GM23338 (cell line): ENCODE data around the gene NOL9. TPM values are rescaled to one million over a fixed set of nuclear protein-coding genes. Genes with fewer than 3 reads are reported as not detected.

Experiments
- ATAC-seq: fragments of 200-7000 bp; cut with Tn5 transposase; 3 replicates; pipeline ENCODE4 v1.9.1; 2020
- DNase-seq: peaks from one replicate; pipeline ENCODE4 v3.0.0-alpha.2; 2015; ENCODE audit warnings: low spot score
- H2AFZ ChIP-seq: fragments of 200-600 bp; sonication (generic); 2 replicates; pipeline ENCODE4 v1.8.0; 2016; ENCODE audit warnings: antibody characterized with exemption, mild to moderate bottlenecking, moderate library complexity
- H3F3A ChIP-seq: fragments of 200-600 bp; sonication (generic); replicated peaks from 2 replicates; pipeline ENCODE4 v1.8.0; 2017; ENCODE audit warnings: antibody characterized with exemption, mixed run types, low read depth
- H3K27ac ChIP-seq: fragments of 200-600 bp; sonication (generic); 2 replicates; pipeline ENCODE4 v1.6.1; 2016; ENCODE audit warnings: low read depth
- H3K27me3 ChIP-seq: fragments of 200-600 bp; sonication (generic); 2 replicates; pipeline ENCODE4 v1.8.0; 2016; ENCODE audit warnings: mild to moderate bottlenecking, mixed run types, moderate library complexity; ENCODE audit not compliant: insufficient read depth
- H3K36me3 ChIP-seq: fragments of 200-600 bp; sonication (generic); 2 replicates; pipeline ENCODE4 v1.8.0; 2016; ENCODE audit warnings: mild to moderate bottlenecking; ENCODE audit not compliant: insufficient read depth
- H3K4me1 ChIP-seq: fragments of 200-600 bp; sonication (generic); 2 replicates; pipeline ENCODE4 v1.8.0; 2016; ENCODE audit warnings: mild to moderate bottlenecking, moderate library complexity; ENCODE audit not compliant: insufficient read depth
- H3K4me2 ChIP-seq: fragments of 200-600 bp; sonication (generic); 2 replicates; pipeline ENCODE4 v1.7.1; 2017; ENCODE audit warnings: mixed run types
- H3K4me3 ChIP-seq: fragments of 200-600 bp; sonication (generic); 2 replicates; pipeline ENCODE4 v1.6.1; 2016; ENCODE audit warnings: mixed run types
- H3K79me2 ChIP-seq: fragments of 200-600 bp; sonication (generic); replicated peaks from 2 replicates; pipeline ENCODE4 v1.8.0; 2017; ENCODE audit warnings: mild to moderate bottlenecking; ENCODE audit not compliant: insufficient read depth
- H3K9me2 ChIP-seq: fragments of 200-600 bp; sonication (generic); 2 replicates; pipeline ENCODE4 v1.8.0; 2017; ENCODE audit not compliant: insufficient read depth
- H4K20me1 ChIP-seq: fragments of 200-600 bp; sonication (generic); replicated peaks from 2 replicates; pipeline ENCODE4 v1.8.0; 2017; ENCODE audit warnings: mild to moderate bottlenecking; ENCODE audit not compliant: insufficient read depth
- H3K27ac Mint-ChIP-seq: 2 replicates; pipeline ENCODE4 v1.8.0; 2020; ENCODE audit warnings: inconsistent platforms, mild to moderate bottlenecking, moderate library complexity, mixed read lengths
- H3K27me3 Mint-ChIP-seq: 3 replicates; pipeline ENCODE4 v1.8.0; 2022; ENCODE audit warnings: low read depth, mild to moderate bottlenecking, moderate library complexity, mixed read lengths, inconsistent platforms; ENCODE audit not compliant: insufficient read depth, poor library complexity
- H3K36me3 Mint-ChIP-seq: 3 replicates; pipeline ENCODE4 v1.8.0; 2021; ENCODE audit warnings: low read depth, mild to moderate bottlenecking, inconsistent platforms, moderate library complexity, mixed read lengths
- H3K4me1 Mint-ChIP-seq: 3 replicates; pipeline ENCODE4 v1.8.0; 2020; ENCODE audit warnings: mild to moderate bottlenecking, inconsistent platforms, mixed read lengths
- H3K4me3 Mint-ChIP-seq: 3 replicates; pipeline ENCODE4 v1.8.0; 2021; ENCODE audit warnings: moderate library complexity, mild to moderate bottlenecking, inconsistent platforms, mixed read lengths
- H3K9me3 Mint-ChIP-seq: 3 replicates; pipeline ENCODE4 v1.8.0; 2020; ENCODE audit warnings: moderate library complexity, mild to moderate bottlenecking, inconsistent platforms, mixed read lengths
- CREB1 ChIP-seq: fragments of 250-450 bp; sonication (Bioruptor Pico); IDR thresholded peaks from 2 replicates; pipeline ENCODE4 v1.5.0; 2020; ENCODE audit warnings: low read depth, mild to moderate bottlenecking, moderate library complexity
- CTCF ChIP-seq, 2 experiments: fragments of 200-600 bp in 1 of 2; sonication (generic) in 1 of 2; conservative IDR thresholded peaks; 2 replicates each; pipeline versions ENCODE4 v1.5.1 to v1.6.1; 2016 to 2017; ENCODE audit warnings: antibody characterized with exemption in 2 of 2, low read depth in 2 of 2, mild to moderate bottlenecking in 2 of 2, moderate library complexity in 1 of 2
- EZH2 ChIP-seq: fragments of 200-600 bp; sonication (generic); IDR thresholded peaks from one replicate; pipeline ENCODE4 v1.8.0; 2017; ENCODE audit warnings: antibody characterized with exemption, mild to moderate bottlenecking, low read depth; ENCODE audit not compliant: unreplicated experiment
- EZH2phosphoT487 ChIP-seq: fragments of 200-600 bp; sonication (generic); IDR thresholded peaks from one replicate; pipeline ENCODE4 v1.8.1; 2018; ENCODE audit warnings: antibody characterized with exemption; ENCODE audit not compliant: unreplicated experiment
- JUNB ChIP-seq: IDR thresholded peaks from one replicate; pipeline ENCODE4 v1.6.1; 2016; ENCODE audit warnings: antibody characterized with exemption; ENCODE audit not compliant: unreplicated experiment
- NANOG ChIP-seq: IDR thresholded peaks from 2 replicates; pipeline ENCODE4 v1.6.1; 2016; ENCODE audit warnings: antibody characterized with exemption, borderline replicate concordance
- POLR2AphosphoS5 ChIP-seq: IDR thresholded peaks from 2 replicates; pipeline ENCODE4 v1.6.1; 2016; ENCODE audit warnings: antibody characterized with exemption, low read depth
- REST ChIP-seq: IDR thresholded peaks from one replicate; pipeline ENCODE4 v1.6.1; 2018; ENCODE audit warnings: antibody characterized with exemption; ENCODE audit not compliant: unreplicated experiment
- STAT1 ChIP-seq: IDR thresholded peaks from one replicate; pipeline ENCODE4 v1.6.1; 2016; ENCODE audit warnings: antibody characterized with exemption; ENCODE audit not compliant: unreplicated experiment
- ZNF114 ChIP-seq: fragments of 250-450 bp; sonication (Bioruptor Pico); IDR thresholded peaks from 2 replicates; pipeline ENCODE4 v1.5.0; 2020; ENCODE audit warnings: mild to moderate bottlenecking, moderate library complexity
- ZNF331 ChIP-seq: fragments of 250-450 bp; sonication (Bioruptor Pico); IDR thresholded peaks from 2 replicates; pipeline ENCODE4 v1.5.0; 2020; ENCODE audit warnings: low read depth, mild to moderate bottlenecking, moderate library complexity
- polyA plus RNA-seq: library from polyadenylated mRNA; unstranded; fragments of >200 nt; fragmentation: Nextera tagmentation; extraction: Ambion mirVana; gene quantifications from 2 replicates; pipeline ENCODE4 v1.2.1, GENCODE V29; 2016
- total RNA-seq: library from RNA; depleted of rRNA; stranded (reverse); fragments of >200 nt; shearing (Covaris generic); gene quantifications from 2 replicates; pipeline ENCODE4 v1.2.3, GENCODE V29; 2014
- TF ChIP-seq, protein P1 (sequence below): IDR thresholded peaks from 2 replicates; pipeline ENCODE4 v1.6.1; 2016; ENCODE audit warnings: antibody characterized with exemption
- TF ChIP-seq, protein P2 (sequence below): fragments of 250-450 bp; sonication (Bioruptor Pico); IDR thresholded peaks from 2 replicates; pipeline ENCODE4 v1.5.0; 2020; ENCODE audit warnings: mild to moderate bottlenecking, moderate library complexity

Gene NOL9
- total and polyA plus RNA-seq, 2 experiments from 2014 or later: 13.2 to 48.5 TPM

DNA sequence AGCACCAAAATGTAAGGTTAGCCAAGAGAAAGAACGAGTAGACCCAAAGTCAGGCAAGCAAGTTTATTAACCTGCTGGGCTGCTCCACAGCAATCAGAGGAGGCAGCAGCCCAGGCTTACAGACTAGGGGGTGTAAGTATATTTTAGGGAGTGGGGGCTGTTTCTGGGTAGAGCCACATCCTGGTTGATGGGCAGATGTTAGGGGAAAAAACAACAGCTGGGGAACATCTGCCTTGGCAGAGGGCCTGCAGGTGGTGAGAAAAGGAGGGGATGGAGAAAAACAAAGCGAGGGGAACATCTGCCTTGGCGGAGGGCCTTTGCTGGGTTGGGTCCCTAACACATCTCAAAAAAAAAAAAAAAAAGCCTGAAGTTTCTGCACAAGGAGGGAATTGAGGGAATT lies 15.8 kb upstream of the NOL9 start:
- Histone ChIP-seq H3K4me1 (no peaks in the 10 kb centered on the region), H3F3A (no peaks in the 10 kb centered on the region), H3K4me2 (no peak overlapping the region), H4K20me1 (no peaks in the 10 kb centered on the region), H3K27ac (no peak overlapping the region), H2AFZ (no peak overlapping the region), H3K36me3 (no peaks in the 10 kb centered on the region), H3K4me3 (no peak overlapping the region), H3K79me2 (no peaks in the 10 kb centered on the region), H3K9me2 (no peaks in the 10 kb centered on the region), H3K27me3 (no peaks in the 10 kb centered on the region)
- Mint-ChIP-seq H3K36me3 (no peaks in the 10 kb centered on the region), H3K27ac (no peak overlapping the region), H3K4me1 (peaks cover 5% of the 10 kb centered on the region; the same call in 1 of the 3 replicates), H3K27me3 (peaks cover 7% of the 10 kb centered on the region), H3K4me3 (no peak overlapping the region), H3K9me3 (peaks cover 3% of the 10 kb centered on the region; the same call in 1 of the 3 replicates)
- DNase-seq: no peak
- TF ChIP-seq ZNF331 (CRISPR knock-in tag) (no peak), CREB1 (CRISPR knock-in tag) (no peak), JUNB (no peak), EZH2phosphoT487 (no peak), CTCF (conservative IDR thresholded peaks at IDR 0.05; ENCODE audit: low read depth in 2 of 2) (no peak), ZNF114 (no peak), STAT1 (no peak), NANOG (no peak), EZH2 (no peak), REST (no peak), POLR2AphosphoS5 (no peak)
- TF ChIP-seq, protein P1, sequence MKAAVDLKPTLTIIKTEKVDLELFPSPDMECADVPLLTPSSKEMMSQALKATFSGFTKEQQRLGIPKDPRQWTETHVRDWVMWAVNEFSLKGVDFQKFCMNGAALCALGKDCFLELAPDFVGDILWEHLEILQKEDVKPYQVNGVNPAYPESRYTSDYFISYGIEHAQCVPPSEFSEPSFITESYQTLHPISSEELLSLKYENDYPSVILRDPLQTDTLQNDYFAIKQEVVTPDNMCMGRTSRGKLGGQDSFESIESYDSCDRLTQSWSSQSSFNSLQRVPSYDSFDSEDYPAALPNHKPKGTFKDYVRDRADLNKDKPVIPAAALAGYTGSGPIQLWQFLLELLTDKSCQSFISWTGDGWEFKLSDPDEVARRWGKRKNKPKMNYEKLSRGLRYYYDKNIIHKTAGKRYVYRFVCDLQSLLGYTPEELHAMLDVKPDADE: no peak
- TF ChIP-seq, protein P2, sequence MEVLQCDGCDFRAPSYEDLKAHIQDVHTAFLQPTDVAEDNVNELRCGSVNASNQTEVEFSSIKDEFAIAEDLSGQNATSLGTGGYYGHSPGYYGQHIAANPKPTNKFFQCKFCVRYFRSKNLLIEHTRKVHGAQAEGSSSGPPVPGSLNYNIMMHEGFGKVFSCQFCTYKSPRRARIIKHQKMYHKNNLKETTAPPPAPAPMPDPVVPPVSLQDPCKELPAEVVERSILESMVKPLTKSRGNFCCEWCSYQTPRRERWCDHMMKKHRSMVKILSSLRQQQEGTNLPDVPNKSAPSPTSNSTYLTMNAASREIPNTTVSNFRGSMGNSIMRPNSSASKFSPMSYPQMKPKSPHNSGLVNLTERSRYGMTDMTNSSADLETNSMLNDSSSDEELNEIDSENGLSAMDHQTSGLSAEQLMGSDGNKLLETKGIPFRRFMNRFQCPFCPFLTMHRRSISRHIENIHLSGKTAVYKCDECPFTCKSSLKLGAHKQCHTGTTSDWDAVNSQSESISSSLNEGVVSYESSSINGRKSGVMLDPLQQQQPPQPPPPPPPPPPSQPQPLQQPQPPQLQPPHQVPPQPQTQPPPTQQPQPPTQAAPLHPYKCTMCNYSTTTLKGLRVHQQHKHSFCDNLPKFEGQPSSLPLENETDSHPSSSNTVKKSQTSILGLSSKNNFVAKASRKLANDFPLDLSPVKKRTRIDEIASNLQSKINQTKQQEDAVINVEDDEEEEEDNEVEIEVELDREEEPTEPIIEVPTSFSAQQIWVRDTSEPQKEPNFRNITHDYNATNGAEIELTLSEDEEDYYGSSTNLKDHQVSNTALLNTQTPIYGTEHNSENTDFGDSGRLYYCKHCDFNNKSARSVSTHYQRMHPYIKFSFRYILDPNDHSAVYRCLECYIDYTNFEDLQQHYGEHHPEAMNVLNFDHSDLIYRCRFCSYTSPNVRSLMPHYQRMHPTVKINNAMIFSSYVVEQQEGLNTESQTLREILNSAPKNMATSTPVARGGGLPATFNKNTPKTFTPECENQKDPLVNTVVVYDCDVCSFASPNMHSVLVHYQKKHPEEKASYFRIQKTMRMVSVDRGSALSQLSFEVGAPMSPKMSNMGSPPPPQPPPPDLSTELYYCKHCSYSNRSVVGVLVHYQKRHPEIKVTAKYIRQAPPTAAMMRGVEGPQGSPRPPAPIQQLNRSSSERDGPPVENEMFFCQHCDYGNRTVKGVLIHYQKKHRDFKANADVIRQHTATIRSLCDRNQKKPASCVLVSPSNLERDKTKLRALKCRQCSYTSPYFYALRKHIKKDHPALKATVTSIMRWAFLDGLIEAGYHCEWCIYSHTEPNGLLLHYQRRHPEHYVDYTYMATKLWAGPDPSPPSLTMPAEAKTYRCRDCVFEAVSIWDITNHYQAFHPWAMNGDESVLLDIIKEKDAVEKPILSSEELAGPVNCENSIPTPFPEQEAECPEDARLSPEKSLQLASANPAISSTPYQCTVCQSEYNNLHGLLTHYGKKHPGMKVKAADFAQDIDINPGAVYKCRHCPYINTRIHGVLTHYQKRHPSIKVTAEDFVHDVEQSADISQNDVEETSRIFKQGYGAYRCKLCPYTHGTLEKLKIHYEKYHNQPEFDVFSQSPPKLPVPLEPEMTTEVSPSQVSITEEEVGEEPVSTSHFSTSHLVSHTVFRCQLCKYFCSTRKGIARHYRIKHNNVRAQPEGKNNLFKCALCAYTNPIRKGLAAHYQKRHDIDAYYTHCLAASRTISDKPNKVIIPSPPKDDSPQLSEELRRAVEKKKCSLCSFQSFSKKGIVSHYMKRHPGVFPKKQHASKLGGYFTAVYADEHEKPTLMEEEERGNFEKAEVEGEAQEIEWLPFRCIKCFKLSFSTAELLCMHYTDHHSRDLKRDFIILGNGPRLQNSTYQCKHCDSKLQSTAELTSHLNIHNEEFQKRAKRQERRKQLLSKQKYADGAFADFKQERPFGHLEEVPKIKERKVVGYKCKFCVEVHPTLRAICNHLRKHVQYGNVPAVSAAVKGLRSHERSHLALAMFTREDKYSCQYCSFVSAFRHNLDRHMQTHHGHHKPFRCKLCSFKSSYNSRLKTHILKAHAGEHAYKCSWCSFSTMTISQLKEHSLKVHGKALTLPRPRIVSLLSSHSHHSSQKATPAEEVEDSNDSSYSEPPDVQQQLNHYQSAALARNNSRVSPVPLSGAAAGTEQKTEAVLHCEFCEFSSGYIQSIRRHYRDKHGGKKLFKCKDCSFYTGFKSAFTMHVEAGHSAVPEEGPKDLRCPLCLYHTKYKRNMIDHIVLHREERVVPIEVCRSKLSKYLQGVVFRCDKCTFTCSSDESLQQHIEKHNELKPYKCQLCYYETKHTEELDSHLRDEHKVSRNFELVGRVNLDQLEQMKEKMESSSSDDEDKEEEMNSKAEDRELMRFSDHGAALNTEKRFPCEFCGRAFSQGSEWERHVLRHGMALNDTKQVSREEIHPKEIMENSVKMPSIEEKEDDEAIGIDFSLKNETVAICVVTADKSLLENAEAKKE (CRISPR knock-in tag): no peak
- ATAC-seq: no peak
